Kidney glomerular epithelial cell (primary cell): ENCODE measurements around the gene SEC24D.

ENCODE experiments used
- DNase-seq: peaks from one replicate; lab custom pipeline; 2025; lab: John Stamatoyannopoulos, UW

SEC24D gene

DNA sequence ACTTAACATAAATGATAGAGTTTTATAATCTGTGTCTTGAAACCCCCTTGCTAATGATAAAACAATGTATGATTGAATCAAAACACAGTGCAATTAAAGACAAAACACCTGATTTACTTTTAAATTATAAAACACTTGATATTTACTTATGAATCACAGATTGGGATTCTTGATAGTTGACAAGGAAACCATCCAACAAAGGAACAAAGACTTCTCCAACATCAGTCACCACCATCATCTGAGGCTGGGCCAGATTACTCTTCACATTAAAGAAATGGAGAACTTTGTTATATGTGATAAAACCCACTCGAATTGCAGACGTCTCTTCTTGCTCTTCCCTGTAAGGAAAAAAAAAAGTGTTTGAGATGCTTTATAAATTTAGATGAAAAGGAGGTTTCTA is 83.4 kb downstream of the SEC24D start:
- no peak for DNase-seq

DNA sequence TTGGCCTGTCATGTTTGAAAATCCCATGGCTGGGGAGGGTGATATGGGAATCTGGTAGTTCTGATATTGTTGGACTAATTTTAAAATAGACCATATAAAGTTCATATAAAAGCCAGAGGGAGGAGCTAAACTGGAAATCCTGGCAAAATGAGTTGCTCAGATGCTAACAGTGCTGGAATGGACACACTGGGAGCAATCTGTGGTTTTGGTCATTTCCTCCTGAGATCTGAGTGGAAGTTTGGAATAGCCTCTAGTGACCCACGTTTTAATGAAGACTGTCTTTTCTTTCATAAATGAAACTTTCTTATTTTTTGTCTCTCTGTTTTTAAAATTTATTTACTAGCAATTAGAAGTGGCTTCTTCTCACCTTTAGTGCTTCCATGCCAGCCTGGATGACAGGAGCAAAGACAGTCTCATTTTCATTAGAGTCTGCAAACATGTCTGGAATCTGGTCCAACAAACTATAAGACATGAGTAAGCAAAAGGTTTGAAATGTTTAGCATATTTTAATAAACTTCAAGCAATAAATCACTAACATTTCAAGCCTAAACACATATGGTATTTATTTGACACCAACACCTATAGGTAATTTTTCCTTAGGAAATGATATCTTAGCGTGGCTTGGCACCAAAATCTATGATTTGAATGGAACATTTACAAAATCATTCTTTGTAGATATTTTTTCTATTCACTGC is 84.2 kb downstream of the SEC24D start:
- no peak for DNase-seq

DNA sequence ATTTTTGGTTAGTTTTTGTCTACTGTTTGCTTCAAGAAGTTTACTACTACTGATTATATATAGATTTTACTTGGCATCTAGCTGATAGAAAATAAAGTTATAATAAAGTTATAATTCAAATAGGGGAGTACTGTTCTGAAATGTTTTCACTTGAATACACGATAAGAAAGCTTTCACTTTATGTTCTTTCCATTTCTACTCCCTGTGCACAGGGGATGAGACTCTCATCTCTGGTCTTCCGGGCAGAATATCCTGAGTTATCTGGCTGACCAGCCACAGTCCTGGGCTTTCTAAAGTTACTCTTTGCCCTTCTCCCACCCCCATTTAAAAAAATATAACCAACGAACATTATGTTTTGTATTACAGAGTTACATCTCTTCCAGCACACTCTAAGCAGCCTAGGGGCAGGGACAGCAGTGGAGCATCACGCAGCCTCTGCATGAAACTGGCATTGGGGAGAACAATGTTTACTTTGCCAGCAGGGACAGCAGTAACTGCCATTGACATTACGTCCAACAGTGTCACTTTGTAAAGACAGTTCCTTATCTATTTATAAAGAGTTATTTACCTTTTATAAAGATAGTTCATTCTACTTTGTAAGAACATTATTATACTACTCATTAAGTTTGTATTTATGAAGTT is 86.5 kb downstream of the SEC24D start:
- no peak for DNase-seq

DNA sequence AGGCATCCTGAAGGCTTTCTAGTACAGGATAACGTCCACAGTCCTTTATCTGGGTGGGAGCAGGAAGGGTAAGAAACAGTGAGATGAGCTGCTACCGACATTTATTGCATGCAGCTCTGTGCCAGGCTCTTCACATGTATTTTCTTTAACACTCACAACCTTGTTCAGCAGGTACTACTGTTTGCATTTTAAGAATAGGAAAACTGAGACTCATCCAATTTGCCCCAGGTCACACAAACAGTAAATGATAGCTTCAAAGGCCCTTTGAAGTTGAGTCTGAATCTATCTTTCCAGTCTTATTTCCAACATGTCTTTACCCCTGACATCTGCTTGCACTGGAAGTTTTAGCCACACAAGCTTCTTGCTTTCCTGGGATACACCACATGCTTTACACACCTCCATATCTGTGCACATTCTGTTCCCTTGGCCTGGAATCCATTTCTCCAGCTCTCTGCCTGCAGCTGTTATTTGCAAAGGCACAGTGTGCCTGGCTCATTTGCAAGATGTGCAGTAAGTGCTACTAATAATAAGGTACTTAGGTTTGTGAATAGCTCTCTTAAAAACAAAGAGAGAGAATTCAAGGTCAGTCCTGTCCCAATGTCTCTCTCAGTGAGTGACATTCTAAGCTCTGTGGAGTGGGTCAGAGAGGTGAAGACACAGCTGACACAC is 89.5 kb downstream of the SEC24D start:
- no peak for DNase-seq

DNA sequence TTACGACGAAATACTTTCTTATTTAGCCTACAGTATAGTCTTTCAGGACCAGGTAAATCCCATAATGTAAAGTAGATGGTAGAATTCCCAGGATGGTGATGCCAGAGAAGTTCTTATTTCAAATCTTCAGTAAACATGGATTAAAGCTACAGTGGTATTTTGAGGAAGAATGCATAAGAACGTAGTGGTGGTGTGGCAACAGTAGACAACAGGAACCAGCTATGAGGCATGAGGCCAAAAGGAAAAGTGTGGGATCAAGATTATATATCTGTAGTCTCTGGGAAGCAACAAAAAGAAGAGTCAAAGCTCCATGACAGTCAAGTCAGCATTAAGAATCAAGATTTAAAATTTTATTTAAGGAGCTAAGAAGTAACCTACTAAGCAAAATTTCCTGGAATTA is 90.6 kb downstream of the SEC24D start:
- DNase-seq: no peak

DNA sequence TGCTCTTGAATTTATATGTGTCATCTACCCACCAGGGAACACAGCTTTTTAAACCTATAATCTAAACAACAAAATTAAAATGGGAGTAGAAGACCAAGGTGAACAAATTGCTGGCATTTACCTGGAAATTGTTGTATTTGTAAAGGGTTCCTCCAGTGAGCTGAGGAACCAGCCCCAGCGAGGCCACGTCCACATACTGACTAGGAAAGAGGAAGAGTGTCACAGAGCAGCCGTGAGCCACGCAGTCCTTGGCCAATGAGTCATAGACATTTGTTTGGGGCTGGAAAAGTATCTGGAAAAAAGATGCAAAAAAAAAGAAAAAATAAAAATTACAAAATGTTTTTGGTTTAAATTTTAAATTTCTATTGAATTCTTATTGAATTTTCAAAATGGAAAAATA is 92.1 kb downstream of the SEC24D start:
- DNase-seq: no peak

DNA sequence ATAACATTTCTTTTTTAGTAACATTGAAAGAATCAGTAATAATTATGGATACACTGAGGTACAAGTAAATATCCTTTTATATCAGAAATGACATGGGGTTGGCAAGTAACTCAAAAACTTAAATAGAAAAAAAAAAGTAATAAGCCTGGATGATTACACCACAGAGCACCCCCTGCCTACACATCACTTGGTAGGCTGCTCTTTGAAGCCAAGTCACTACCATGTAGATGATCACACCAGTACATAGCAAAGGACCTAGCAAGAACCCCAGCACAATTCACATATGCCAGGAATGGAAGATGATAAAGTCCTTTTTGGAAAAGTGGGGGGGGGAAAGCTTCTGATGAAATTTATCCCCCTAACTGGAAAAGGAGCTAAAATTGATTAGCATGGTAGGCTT is 93.9 kb downstream of the SEC24D start:
- DNase-seq: no peak

DNA sequence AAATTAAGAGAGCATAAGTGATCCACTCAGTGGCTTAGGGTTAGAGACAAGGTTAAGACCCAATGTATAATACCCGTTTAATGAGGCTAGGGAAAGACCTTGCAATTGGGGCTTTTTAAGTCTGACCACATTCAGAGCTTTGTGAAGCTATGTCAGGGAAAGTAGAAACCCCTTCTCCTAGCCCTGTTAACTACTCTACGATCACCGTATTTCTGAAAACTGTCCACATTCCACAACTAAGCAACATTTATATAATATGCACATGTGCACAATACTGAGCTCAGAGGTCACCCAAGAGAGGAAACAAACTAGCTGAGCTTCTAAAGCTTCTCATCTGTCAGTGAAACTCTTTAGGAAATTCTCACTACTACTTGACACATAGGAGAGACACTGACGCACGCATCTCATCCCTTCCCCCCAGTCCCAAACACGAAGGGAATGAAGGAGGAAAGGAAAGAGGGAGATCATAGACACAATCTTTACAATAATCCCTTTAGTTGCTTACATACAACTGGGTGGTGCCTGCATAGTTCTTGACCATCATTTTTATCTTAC is 94.5 kb downstream of the SEC24D start:
- DNase-seq: no peak

DNA sequence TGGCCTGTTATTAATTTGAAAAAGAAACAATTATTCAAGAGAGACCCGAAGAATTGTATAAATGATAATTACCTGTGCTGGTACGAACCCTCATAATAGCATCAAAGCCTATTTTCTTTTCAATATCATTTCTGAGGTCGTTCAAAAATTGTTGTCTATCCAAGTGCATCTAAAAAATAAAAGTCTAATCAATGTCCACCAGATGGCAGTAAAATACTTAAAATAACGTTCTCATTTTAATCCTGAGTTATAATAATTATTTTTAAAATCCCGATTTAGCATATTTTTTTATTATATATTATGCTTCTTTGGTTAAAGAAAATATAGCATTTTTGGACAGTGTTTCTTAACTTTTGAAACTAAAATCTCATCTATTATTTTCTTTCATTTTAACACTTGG is 95.1 kb downstream of the SEC24D start:
- DNase-seq: peak; percentile 10

DNA sequence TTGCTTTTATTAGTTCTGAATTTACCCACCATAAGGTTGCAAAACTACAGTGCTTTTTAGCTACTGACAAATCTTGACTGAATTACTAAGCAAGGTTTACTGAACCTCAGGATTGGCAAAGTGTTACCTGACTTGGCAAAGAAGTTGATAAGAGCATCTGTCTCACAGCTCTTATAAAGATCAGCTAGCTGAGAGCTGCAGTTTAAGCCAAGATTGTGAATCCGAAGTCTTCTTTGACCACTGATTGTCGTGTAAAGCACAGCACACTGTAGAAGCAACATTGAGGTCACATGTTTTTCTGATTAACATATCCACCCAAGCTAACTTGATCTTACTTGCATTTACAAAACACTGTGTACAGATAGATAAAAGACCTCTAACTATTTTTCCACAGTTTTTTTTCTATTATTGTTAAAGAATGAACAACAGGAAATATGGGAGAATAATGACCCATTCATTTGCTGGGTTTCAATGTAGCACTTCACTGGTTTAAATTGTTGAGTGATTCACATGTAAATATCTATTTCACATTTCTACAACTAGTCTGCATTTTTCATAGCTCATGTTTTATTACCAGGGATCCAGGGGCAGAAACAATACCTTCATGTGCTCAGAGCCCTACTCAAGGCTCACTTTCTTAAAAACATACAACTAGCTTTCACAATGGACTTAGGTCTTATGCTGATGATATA is 96.8 kb downstream of the SEC24D start:
- DNase-seq: no peak

DNA sequence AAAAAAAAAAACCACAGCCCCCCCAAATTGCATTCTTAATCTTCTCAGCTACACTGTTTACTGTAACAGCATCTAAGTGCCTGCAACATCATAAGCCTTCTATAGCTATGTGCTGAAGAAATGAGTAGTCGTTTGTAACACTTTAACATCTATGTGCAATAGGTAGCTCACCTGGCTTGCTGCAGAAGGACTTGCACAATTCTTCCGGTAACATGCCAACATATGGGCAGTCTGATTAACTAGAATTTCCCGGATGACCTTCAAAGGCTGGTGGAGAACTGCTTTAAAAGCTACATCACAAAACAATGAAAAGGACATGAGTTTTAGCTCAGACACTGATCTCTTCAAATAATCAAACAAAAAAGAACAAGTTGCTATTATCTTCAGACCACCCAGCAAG is 97.8 kb downstream of the SEC24D start:
- no peak for DNase-seq

DNA sequence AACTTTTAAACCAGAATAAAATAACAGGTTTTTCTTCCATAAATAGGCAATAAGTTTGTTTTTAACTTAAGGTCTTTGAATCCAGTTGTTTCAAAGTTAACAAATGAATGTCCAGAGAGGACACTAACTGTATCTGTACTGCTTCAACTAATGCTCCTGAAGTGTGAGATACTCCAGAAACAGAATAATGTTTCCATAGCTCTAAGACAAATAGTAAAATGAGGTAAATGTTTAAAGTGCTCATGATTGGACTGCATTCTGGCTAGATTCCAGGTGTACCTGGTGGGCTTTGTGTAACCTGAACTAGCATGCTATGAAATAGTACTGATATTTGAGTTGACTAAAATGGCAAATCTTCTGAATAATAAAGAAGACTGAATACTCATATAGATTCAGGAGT is 99.0 kb downstream of the SEC24D start:
- no peak for DNase-seq

DNA sequence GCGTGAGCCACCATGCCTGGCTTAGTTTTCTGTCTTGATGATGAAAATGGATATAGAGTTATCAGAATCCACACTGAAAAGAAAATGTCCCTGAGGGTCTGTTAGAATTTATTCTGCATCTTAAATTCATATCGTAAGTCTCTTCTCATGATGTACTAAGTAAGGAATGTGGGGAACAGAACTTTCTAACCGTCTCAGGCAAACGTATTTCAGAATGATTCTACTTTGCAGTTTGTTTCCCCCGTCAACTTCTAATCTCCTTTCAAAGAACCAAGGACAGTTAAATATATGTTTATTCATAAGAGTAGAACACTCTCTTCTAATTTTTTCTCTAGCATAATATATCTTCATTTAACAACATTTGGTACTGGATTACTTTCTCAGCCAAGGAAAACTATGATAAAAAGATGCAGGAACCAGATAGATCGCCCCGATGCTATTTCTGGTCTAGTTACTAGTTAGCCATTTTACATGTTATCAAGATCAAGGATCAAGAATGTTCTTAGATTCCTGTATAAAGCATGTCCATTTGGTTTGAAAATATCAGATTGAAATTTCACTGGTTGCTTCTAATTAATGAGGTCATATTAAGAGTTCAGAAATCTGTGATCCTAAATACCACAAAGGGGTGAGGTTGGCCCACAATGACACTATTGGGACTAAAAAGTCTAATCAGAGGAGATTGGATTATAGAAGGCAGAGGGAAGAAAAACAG is 101.3 kb downstream of the SEC24D start:
- no peak for DNase-seq

DNA sequence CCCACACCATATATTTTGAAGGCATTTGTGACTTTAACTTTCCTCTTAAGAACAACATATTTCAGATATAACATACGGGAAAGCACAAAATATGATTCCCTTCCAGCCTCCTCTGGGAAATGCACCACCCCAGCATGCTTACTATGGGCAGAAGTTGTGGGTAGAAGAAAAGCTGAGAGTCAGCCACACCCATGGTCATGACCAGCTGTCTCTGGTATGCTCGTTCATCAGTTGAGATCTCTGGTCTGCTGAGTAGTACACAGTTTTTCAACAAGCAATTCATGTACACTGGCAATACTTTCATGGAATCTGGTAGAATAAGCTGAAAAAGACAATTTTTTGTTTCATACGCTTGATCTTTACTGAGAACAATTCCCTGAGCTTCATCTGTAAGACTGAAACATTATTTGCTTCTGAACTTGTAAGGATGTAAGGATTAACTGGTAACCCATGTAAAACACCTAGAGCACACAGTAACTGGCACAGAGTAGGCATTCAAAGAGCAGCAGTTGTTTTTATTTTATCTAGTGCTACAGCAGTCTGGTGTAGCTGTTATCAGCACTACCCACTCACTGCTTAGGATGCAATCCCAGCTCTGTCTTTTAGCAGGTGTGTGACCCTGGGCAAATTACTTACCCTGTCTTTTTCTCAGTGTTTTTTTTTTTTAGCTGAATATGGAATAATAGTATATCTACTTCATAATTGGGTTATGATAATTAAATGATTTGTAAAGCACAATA is 103.2 kb downstream of the SEC24D start:
- DNase-seq: no peak

DNA sequence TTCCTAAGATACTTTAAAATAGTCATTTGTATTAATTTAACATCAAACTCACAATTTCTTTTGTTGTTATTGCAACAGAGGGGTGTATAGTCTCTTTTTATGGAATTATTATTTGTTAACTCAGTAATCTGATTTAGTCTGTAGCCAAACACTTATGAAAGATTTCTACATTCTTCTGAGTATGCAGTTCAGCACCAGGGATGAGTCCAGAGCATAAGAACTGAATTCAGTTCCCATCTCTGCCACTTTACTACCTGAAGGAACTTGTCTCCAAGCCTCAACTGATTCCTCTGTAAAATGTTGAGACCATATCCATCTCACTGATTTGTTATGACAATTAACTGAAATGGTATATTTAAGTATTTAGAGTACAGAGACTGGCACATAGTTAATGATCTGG is 105.2 kb downstream of the SEC24D start:
- no peak for DNase-seq

DNA sequence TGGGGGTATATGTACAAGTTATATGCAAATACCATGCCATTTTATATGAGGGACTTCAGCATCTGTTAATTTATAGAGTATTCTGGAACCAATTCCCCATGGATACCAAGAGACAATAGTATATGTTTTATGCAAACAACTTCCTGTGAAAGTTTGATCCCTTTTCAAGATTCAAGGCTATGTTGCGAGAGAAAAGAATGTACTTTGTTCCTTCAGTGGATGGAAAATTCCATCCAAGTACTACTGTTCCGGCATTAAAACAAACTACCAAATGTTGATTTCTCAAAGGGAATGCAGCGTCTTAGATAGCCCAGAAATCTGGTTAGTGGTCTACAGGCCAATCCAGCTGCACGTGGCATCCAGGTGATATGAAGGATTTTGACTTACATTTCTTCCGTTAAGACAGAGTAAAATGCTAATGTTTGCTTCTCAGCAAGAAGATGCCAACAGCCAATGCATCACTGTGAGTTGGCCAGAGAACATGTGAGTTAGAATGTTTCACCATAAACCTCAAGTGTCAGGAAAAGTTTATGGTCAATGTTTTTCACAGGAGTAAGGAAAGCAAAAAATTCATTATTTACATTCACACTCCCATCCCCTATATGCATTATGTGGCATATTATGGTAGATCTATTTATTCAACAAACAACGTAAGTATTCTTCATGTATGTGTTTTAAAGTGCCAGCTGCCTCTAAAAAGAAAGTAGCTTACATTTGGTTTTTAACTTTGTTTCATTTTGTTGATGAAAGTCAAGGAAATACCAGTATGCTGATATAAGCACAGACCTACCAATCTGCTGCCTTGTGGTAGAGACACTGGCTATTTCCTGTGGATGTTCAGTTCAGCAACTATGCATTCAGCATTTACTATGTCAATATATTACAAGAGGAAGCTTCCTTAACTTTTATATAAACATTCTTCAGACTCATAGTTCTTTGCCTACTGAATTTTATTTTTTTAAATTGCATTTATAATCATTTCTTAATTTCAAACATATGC is 106.3 kb downstream of the SEC24D start:
- no peak for DNase-seq

DNA sequence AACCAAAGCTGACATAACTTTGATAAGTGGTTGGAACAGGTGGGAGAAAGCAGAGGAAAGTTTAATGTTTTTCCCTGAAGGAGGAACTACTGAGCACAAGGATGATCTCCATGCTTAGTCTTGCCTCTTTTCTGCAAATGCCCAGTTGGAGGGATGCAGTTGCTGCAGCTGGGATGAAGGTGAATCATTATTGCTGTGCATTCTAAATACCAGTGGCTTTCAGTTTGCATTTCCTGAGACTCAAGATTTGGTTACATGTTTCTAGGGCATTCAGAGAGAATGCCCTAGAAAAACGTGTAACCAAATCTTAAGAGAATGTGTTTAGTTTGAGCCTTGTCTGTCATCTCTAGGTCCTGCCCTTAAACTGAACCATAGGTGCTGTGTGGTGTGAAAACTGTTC is 108.6 kb downstream of the SEC24D start:
- no peak for DNase-seq

DNA sequence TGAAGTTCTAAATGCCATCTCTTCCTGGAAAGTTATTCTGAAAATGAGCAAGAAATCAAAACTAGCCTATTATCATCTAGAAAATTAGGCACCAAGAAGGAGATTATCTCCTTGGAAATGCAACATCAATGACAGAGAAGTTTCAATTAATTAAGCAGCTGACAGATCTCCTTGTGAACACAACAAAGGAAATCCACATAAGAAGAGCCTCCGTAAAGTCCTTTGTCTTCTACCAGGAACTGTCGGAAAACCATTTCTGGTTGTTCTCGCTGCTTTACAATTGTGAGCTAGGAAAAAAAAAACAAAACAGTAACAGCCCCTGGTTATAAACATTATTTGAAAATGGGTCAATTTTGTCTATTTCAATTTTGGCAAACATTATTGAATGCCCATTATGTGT is 112.6 kb downstream of the SEC24D start:
- DNase-seq: no peak

DNA sequence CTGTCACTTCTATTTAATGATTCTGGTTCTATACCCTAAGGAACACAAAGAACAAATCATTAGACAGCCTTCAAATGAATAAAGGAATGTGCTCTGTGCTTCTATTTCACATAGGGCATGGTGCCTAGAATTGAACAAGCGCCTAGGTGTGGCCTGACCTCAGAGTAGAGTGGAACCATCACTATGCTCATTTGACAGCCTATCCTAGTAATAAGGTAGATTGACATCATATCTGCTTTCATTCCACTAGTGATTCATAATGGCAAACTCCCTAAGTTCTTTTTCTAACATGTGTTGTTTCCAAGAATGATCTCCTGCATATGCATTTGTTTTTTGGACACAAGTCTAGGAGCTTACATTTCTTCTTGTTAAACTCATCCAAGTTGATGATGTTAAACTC is 114.2 kb downstream of the SEC24D start:
- no peak for DNase-seq
